Naive B cell (primary cell): Measurements from ENCODE around the gene ABLIM2. TPM values are rescaled to one million over a fixed set of nuclear protein-coding genes. Genes with fewer than 3 reads are reported as not detected.

Experiments
- ATAC-seq, 2 donors: fragments of 150-1000 bp; cut with Tn5 transposase; 2 replicates each; pipeline ENCODE4 v1.10.0; 2021; ENCODE audit warnings: low read depth in 2 of 2, mild to moderate bottlenecking in 2 of 2, moderate library complexity in 2 of 2
- DNase-seq: peaks from one replicate; pipeline ENCODE4 v3.0.0; 2022
- H3K27ac Mint-ChIP-seq, 6 donors: one replicate each; pipeline ENCODE4 v1.8.0; 2020 to 2022; ENCODE audit warnings: mild to moderate bottlenecking in 6 of 6, mixed read lengths in 6 of 6, moderate library complexity in 5 of 6, inconsistent platforms in 2 of 6
- H3K27me3 Mint-ChIP-seq, 3 donors: one replicate each; pipeline ENCODE4 v1.8.0; 2021 to 2022; ENCODE audit warnings: mixed read lengths in 3 of 3, mild to moderate bottlenecking in 1 of 3
- H3K36me3 Mint-ChIP-seq, 2 donors: one replicate each; pipeline ENCODE4 v1.8.0; 2020 to 2022; ENCODE audit warnings: mixed read lengths in 2 of 2, inconsistent platforms in 1 of 2, mild to moderate bottlenecking in 1 of 2
- H3K4me1 Mint-ChIP-seq, 3 donors: one replicate each; pipeline ENCODE4 v1.8.0; 2020 to 2022; ENCODE audit warnings: mixed read lengths in 3 of 3, inconsistent platforms in 1 of 3, mild to moderate bottlenecking in 1 of 3, moderate library complexity in 1 of 3
- H3K4me3 Mint-ChIP-seq, 8 donors: one replicate each; pipeline ENCODE4 v1.8.0; 2020 to 2022; ENCODE audit warnings: mild to moderate bottlenecking in 8 of 8, mixed read lengths in 8 of 8, moderate library complexity in 8 of 8, inconsistent platforms in 2 of 8
- H3K9me3 Mint-ChIP-seq, 7 donors: one replicate each; pipeline ENCODE4 v1.8.0; 2020 to 2022; ENCODE audit warnings: mixed read lengths in 7 of 7, mild to moderate bottlenecking in 5 of 7, inconsistent platforms in 2 of 7, moderate library complexity in 1 of 7
- polyA plus RNA-seq, 6 donors: library from polyadenylated mRNA; unstranded; fragments of 300-500 nt; fragmentation: Illumina TruSeq; gene quantifications; one replicate each; pipeline ENCODE4 v1.2.3, GENCODE V29; 2021; ENCODE audit warnings: low read depth in 6 of 6

ABLIM2 gene
- polyA plus RNA-seq, 6 donors from 2014 or later, result 0.52 to 3.4 (median 1.1) TPM

- DNase-seq, result no peak
- no peak for ATAC-seq
- Mint-ChIP-seq H3K27me3 (peaks cover 4 to 13% (median 11%) of the 10 kb centered on the region in 3 donors), H3K27ac (no peak overlapping the region), H3K4me1 (peaks cover 0 to 5% (median 0%) of the 10 kb centered on the region in 3 donors), H3K9me3 (peaks cover 3 to 20% (median 14%) of the 10 kb centered on the region in 7 donors), H3K36me3 (peaks cover 10 to 23% of the 10 kb centered on the region in 2 donors), H3K4me3 (no peak overlapping the region)
These were observed 89.4 kb downstream of the ABLIM2 start for GRCh38 chr4:8069102-8069752.

GRCh38 chr4:8067945-8068896 is 90.4 kb downstream of the ABLIM2 start:
- peaks cover 16 to 33% of the 10 kb centered on the region in 2 donors for H3K36me3 Mint-ChIP-seq
- H3K9me3 Mint-ChIP-seq, result peaks cover 11 to 30% (median 22%) of the 10 kb centered on the region in 7 donors
- DNase-seq, result no peak
- ATAC-seq, result no peak
- H3K27ac Mint-ChIP-seq, result no peak overlapping the region
- H3K4me3 Mint-ChIP-seq, result peak overlapping the region in 1 of 8 donors; percentile 62
- H3K4me1 Mint-ChIP-seq, result peaks cover 0 to 5% (median 0%) of the 10 kb centered on the region in 3 donors
- peaks cover 4 to 10% (median 10%) of the 10 kb centered on the region in 3 donors for H3K27me3 Mint-ChIP-seq

GRCh38 chr4:8067274-8067936 is 91.2 kb downstream of the ABLIM2 start:
- no peak for ATAC-seq
- DNase-seq, result no peak
- peaks cover 0 to 2% (median 0%) of the 10 kb centered on the region in 3 donors for H3K4me1 Mint-ChIP-seq
- H3K36me3 Mint-ChIP-seq, result peaks cover 16 to 28% of the 10 kb centered on the region in 2 donors
- peaks cover 13 to 31% (median 24%) of the 10 kb centered on the region in 7 donors for H3K9me3 Mint-ChIP-seq
- no peak overlapping the region for H3K27ac Mint-ChIP-seq
- peak overlapping the region in 1 of 8 donors; percentile 62 for H3K4me3 Mint-ChIP-seq
- H3K27me3 Mint-ChIP-seq, result peaks cover 2 to 4% (median 2%) of the 10 kb centered on the region in 3 donors

GRCh38 chr4:8066336-8066931 is 92.2 kb downstream of the ABLIM2 start:
- Mint-ChIP-seq H3K9me3 (peaks cover 13 to 31% (median 24%) of the 10 kb centered on the region in 7 donors), H3K27ac (no peak overlapping the region), H3K27me3 (peaks cover 0 to 4% (median 0%) of the 10 kb centered on the region in 3 donors), H3K4me1 (no peaks in the 10 kb centered on the region), H3K4me3 (no peak overlapping the region), H3K36me3 (peaks cover 16 to 27% of the 10 kb centered on the region in 2 donors)
- ATAC-seq (no peak), DNase-seq (no peak)

- peak overlapping the region in 1 of 8 donors; percentile 65 for H3K4me3 Mint-ChIP-seq
- H3K36me3 Mint-ChIP-seq, result peaks cover 16 to 35% of the 10 kb centered on the region in 2 donors
- H3K27me3 Mint-ChIP-seq, result peaks cover 0 to 4% (median 0%) of the 10 kb centered on the region in 3 donors
- H3K4me1 Mint-ChIP-seq, result no peaks in the 10 kb centered on the region
- no peak overlapping the region for H3K27ac Mint-ChIP-seq
- ATAC-seq (no peak), DNase-seq (no peak)
- peaks cover 13 to 31% (median 24%) of the 10 kb centered on the region in 7 donors for H3K9me3 Mint-ChIP-seq
These were observed 94.5 kb downstream of the ABLIM2 start for GRCh38 chr4:8063974-8064563.

- Mint-ChIP-seq H3K27ac (no peak overlapping the region), H3K4me1 (no peaks in the 10 kb centered on the region), H3K9me3 (peaks cover 15 to 31% (median 25%) of the 10 kb centered on the region in 7 donors), H3K4me3 (no peak overlapping the region), H3K36me3 (peaks cover 16 to 42% of the 10 kb centered on the region in 2 donors), H3K27me3 (no peaks in the 10 kb centered on the region)
- DNase-seq (no peak), ATAC-seq (no peak)
These were observed 97.0 kb downstream of the ABLIM2 start for GRCh38 chr4:8061573-8061972.

- no peak overlapping the region for H3K4me3 Mint-ChIP-seq
- H3K4me1 Mint-ChIP-seq, result no peaks in the 10 kb centered on the region
- DNase-seq (no peak), ATAC-seq (no peak)
- no peak overlapping the region for H3K27ac Mint-ChIP-seq
- peaks cover 16 to 42% of the 10 kb centered on the region in 2 donors for H3K36me3 Mint-ChIP-seq
- H3K9me3 Mint-ChIP-seq, result peaks cover 15 to 28% (median 25%) of the 10 kb centered on the region in 7 donors
- no peaks in the 10 kb centered on the region for H3K27me3 Mint-ChIP-seq
These were observed 97.5 kb downstream of the ABLIM2 start for GRCh38 chr4:8061145-8061544.

- no peak overlapping the region for H3K27ac Mint-ChIP-seq
- no peak overlapping the region for H3K4me3 Mint-ChIP-seq
- DNase-seq, result no peak
- H3K27me3 Mint-ChIP-seq, result no peaks in the 10 kb centered on the region
- no peaks in the 10 kb centered on the region for H3K4me1 Mint-ChIP-seq
- ATAC-seq, result no peak
- H3K36me3 Mint-ChIP-seq, result peaks cover 16 to 41% of the 10 kb centered on the region in 2 donors
- peaks cover 15 to 28% (median 25%) of the 10 kb centered on the region in 7 donors for H3K9me3 Mint-ChIP-seq
These were observed 98.0 kb downstream of the ABLIM2 start for GRCh38 chr4:8060632-8061031.

- H3K36me3 Mint-ChIP-seq, result peaks cover 0 to 27% of the 10 kb centered on the region in 2 donors
- ATAC-seq, result no peak
- no peak overlapping the region for H3K4me3 Mint-ChIP-seq
- no peaks in the 10 kb centered on the region for H3K4me1 Mint-ChIP-seq
- no peak overlapping the region for H3K27ac Mint-ChIP-seq
- peaks cover 4 to 11% (median 9%) of the 10 kb centered on the region in 7 donors for H3K9me3 Mint-ChIP-seq
- peaks cover 0 to 4% (median 0%) of the 10 kb centered on the region in 3 donors for H3K27me3 Mint-ChIP-seq
- no peak for DNase-seq
These were observed 100.6 kb downstream of the ABLIM2 start for GRCh38 chr4:8058031-8058479.

- H3K4me1 Mint-ChIP-seq, result peaks cover 0 to 10% (median 0%) of the 10 kb centered on the region in 3 donors
- peaks cover 0 to 4% (median under 1%) of the 10 kb centered on the region in 3 donors for H3K27me3 Mint-ChIP-seq
- no peak for DNase-seq
- H3K9me3 Mint-ChIP-seq, result peaks cover 3 to 11% (median 7%) of the 10 kb centered on the region in 7 donors
- H3K27ac Mint-ChIP-seq, result no peak overlapping the region
- H3K36me3 Mint-ChIP-seq, result peaks cover 0 to 26% of the 10 kb centered on the region in 2 donors
- no peak for ATAC-seq
- H3K4me3 Mint-ChIP-seq, result no peak overlapping the region
These were observed 103.4 kb downstream of the ABLIM2 start for GRCh38 chr4:8055206-8055605.

- H3K4me3 Mint-ChIP-seq, result no peak overlapping the region
- peaks cover 3 to 11% (median 6%) of the 10 kb centered on the region in 7 donors for H3K9me3 Mint-ChIP-seq
- H3K36me3 Mint-ChIP-seq, result peaks cover 0 to 16% of the 10 kb centered on the region in 2 donors
- no peak overlapping the region for H3K27ac Mint-ChIP-seq
- DNase-seq (no peak), ATAC-seq (no peak)
- peaks cover 0 to 10% (median 8%) of the 10 kb centered on the region in 3 donors for H3K27me3 Mint-ChIP-seq
- H3K4me1 Mint-ChIP-seq, result peaks cover 0 to 10% (median 0%) of the 10 kb centered on the region in 3 donors
These were observed 104.7 kb downstream of the ABLIM2 start for GRCh38 chr4:8053688-8054449.
